GM12878 (cell line): ENCODE results near the gene ANGPTL2. TPM values are rescaled to one million over a fixed set of nuclear protein-coding genes. Genes with fewer than 3 reads are reported as not detected.

Source experiments
- ATAC-seq: fragments of 200-7000 bp; cut with Tn5 transposase; 3 replicates; pipeline ENCODE4 v1.9.1; 2020; ENCODE audit warnings: mild to moderate bottlenecking, moderate library complexity
- BruUV-seq: library from RNA; stranded (reverse); fragments of 400-500 nt; replicated peaks from 2 replicates; lab custom pipeline; 2021; lab: Mats Ljungman, UMichigan
- CTCF ChIA-PET: fragments of 300-600 bp; sonication (Branson Sonifier 250); formaldehyde crosslinking; extraction: SDS; loops from one replicate; lab custom pipeline; 2021; ENCODE audit warnings: inconsistent platforms; lab: Yijun Ruan, JAX
- POLR2A ChIA-PET: fragments of 350-600 bp; formaldehyde crosslinking; extraction: SDS; loops from one replicate; lab custom pipeline; 2021; ENCODE audit warnings: inconsistent platforms; lab: Charles Lee
- RAD21 ChIA-PET: fragments of 300-600 bp; sonication (Branson Sonifier 250); formaldehyde crosslinking; loops from one replicate; lab custom pipeline; 2023; ENCODE audit warnings: antibody characterized with exemption; ENCODE audit not compliant: unreplicated experiment; lab: Charles Lee
- SMC1A ChIA-PET: fragments of 300-600 bp; sonication (Branson Sonifier 250); formaldehyde crosslinking; loops from one replicate; lab custom pipeline; 2023; ENCODE audit not compliant: unreplicated experiment, uncharacterized antibody; lab: Charles Lee
- DNase-seq: peaks from one replicate; pipeline ENCODE4 v3.0.0-alpha.2; 2011; ENCODE audit warnings: low read depth, low spot score
- FAIRE-seq: peaks from 3 replicates; lab custom pipeline; 2011; peaks lifted over from hg19 to GRCh38; lab: Jason Lieb, UNC
- H2AFZ ChIP-seq: 2 replicates; pipeline ENCODE4 v1.6.0; 2011; ENCODE audit warnings: low read depth, low read length, control low read depth; ENCODE audit not compliant: control insufficient read depth
- H3K27ac ChIP-seq: 2 replicates; pipeline ENCODE4 v1.5.1; 2011; ENCODE audit warnings: control low read depth; ENCODE audit not compliant: control insufficient read depth, insufficient read depth
- H3K27me3 ChIP-seq, 2 experiments: replicated peaks in 1 of 2; 2 replicates each; pipeline versions ENCODE4 v1.6.0 to v1.6.1; 2011; ENCODE audit warnings: low read length in 1 of 2; ENCODE audit not compliant: control insufficient read depth in 2 of 2, insufficient read depth in 2 of 2
- H3K36me3 ChIP-seq, 2 experiments: 2 replicates each; pipeline ENCODE4 v1.5.1; 2011; ENCODE audit warnings: low read length in 1 of 2; ENCODE audit not compliant: control insufficient read depth in 2 of 2, insufficient read depth in 2 of 2
- H3K4me1 ChIP-seq: 2 replicates; pipeline ENCODE4 v1.6.1; 2011; ENCODE audit warnings: mild to moderate bottlenecking, low read length, moderate library complexity, mixed read lengths; ENCODE audit not compliant: control insufficient read depth, insufficient read depth
- H3K4me2 ChIP-seq: 2 replicates; pipeline ENCODE4 v1.6.0; 2011; ENCODE audit warnings: control low read depth; ENCODE audit not compliant: control insufficient read depth, insufficient read depth
- H3K4me3 ChIP-seq: fragments of 200-600 bp; sonication (generic); 2 replicates; pipeline ENCODE4 v1.5.1; 2016
- H3K79me2 ChIP-seq: 2 replicates; pipeline ENCODE4 v1.6.0; 2011; ENCODE audit warnings: low read length; ENCODE audit not compliant: control insufficient read depth, insufficient read depth
- H3K9ac ChIP-seq: 2 replicates; pipeline ENCODE4 v1.8.0; 2011; ENCODE audit warnings: low read length, control low read depth, mixed read lengths; ENCODE audit not compliant: control insufficient read depth, insufficient read depth
- H3K9me3 ChIP-seq: replicated peaks from 3 replicates; pipeline ENCODE4 v1.5.1; 2011; ENCODE audit warnings: mild to moderate bottlenecking, low read length; ENCODE audit not compliant: control insufficient read depth, insufficient read depth
- H4K20me1 ChIP-seq: 2 replicates; pipeline ENCODE4 v1.6.0; 2011; ENCODE audit not compliant: control insufficient read depth, insufficient read depth
- E2F8 ChIP-seq: fragments of 450-650 bp; IDR thresholded peaks from 2 replicates; pipeline ENCODE4 v1.6.1; 2018; ENCODE audit warnings: mild to moderate bottlenecking, low read depth, moderate library complexity; ENCODE audit not compliant: partially characterized antibody
- EED ChIP-seq: sonication (generic); IDR thresholded peaks from 2 replicates; pipeline ENCODE4 v1.6.1; 2016; ENCODE audit warnings: antibody characterized with exemption, low read depth
- ETV6 ChIP-seq, 2 experiments: fragments of 450-650 bp in 1 of 2; IDR thresholded peaks in 1 of 2; conservative IDR thresholded peaks in 1 of 2; 2 replicates each; pipeline ENCODE4 v1.6.1; 2014; ENCODE audit warnings: antibody characterized with exemption in 1 of 2, borderline replicate concordance in 1 of 2, low read depth in 1 of 2, mild to moderate bottlenecking in 1 of 2, moderate library complexity in 1 of 2
- JUND ChIP-seq: IDR thresholded peaks from 2 replicates; pipeline ENCODE4 v1.6.1; 2012; ENCODE audit warnings: low read depth, mild to moderate bottlenecking, low read length, improper control_type of control experiment, moderate library complexity
- NKRF ChIP-seq: fragments of 450-650 bp; conservative IDR thresholded peaks from 2 replicates; pipeline ENCODE4 v1.6.1; 2017; ENCODE audit warnings: mild to moderate bottlenecking, moderate library complexity
- RELB ChIP-seq: fragments of 450-650 bp; IDR thresholded peaks from 2 replicates; pipeline ENCODE4 v1.6.1; 2017; ENCODE audit warnings: low read depth, mild to moderate bottlenecking, moderate library complexity
- REST ChIP-seq: IDR thresholded peaks from 2 replicates; pipeline ENCODE4 v1.6.1; 2012; ENCODE audit warnings: mild to moderate bottlenecking, low read depth, low read length
- SP1 ChIP-seq: IDR thresholded peaks from one replicate; pipeline ENCODE4 v1.6.1; 2011; ENCODE audit warnings: low read depth, low read length
- SREBF1 ChIP-seq: IDR thresholded peaks from 2 replicates; pipeline ENCODE4 v1.6.1; 2012; ENCODE audit warnings: mild to moderate bottlenecking, low read length
- TARDBP ChIP-seq: IDR thresholded peaks from 2 replicates; pipeline ENCODE4 v1.6.1; 2016; ENCODE audit warnings: borderline replicate concordance
- WGBS: methylation state at CpG from one replicate; pipeline ENCODE4 v1.1.6; 2016; ENCODE audit warnings: low lambda C conversion rate; ENCODE audit not compliant: insufficient replicate concordance, insufficient coverage; ENCODE audit errors: missing lambda C conversion rate; 5-methylcytosine and 5-hydroxymethylcytosine counted together
- in situ Hi-C: fragments of 300-500 bp; cut with MboI; formaldehyde crosslinking; loops from 9 replicates; pipeline ENCODE4 v1.14.3; 2018; ENCODE audit warnings: mixed read lengths
- intact Hi-C: fragments of 100-400 bp; cut with micrococcal nuclease; formaldehyde crosslinking; loops from one replicate; pipeline ENCODE4 v1.14.2; 2022; ENCODE audit not compliant: unreplicated experiment
- polyA plus RNA-seq, 11 experiments: library from polyadenylated mRNA; depleted of rRNA in 4 of 11; unstranded in 6 of 11; stranded (reverse) in 5 of 11; fragments of >200 nt; fragmentation: Nextera tagmentation in 4 of 11; fragmentation: Illumina TruSeq in 1 of 11; extraction: Ambion mirVana in 4 of 11; extraction: Trizol in 1 of 11; gene quantifications; 1 replicate in 1 of 11; 2 replicates in 10 of 11; pipeline versions ENCODE4 v1.2.1 to v1.2.3, GENCODE V29; 2011 to 2016; ENCODE audit warnings: inconsistent platforms in 2 of 11, missing spikeins in 2 of 11, low read depth in 1 of 11
- total RNA-seq, 4 experiments: library from RNA; depleted of rRNA in 3 of 4; stranded (reverse); fragments of >200 nt in 3 of 4; fragmentation: Illumina TruSeq in 1 of 4; extraction: Trizol in 1 of 4; gene quantifications; 2 replicates each; pipeline versions ENCODE4 v1.2.1 to v1.2.3, GENCODE V29; 2013 to 2021

Gene ANGPTL2
- total and polyA plus RNA-seq, 10 of the 15 experiments (the other 5 are each of a cell fraction or from before 2014, with no cell fraction given) = 0.13 to 2.6 (median 0.82) TPM; not detected in 1

- ChIA-PET CTCF (interaction anchor here (2.5 kb wide), 1 partner anchor 171 kb away, joined by 11 read pairs; no protein-coding TSS in a partner anchor), RAD21 (interaction anchor here (1.2 to 1.8 kb wide), 2 partner anchors 17 to 68 kb away, joined by 3 to 5 read pairs; no protein-coding TSS in a partner anchor), POLR2A (interaction anchor here (0.7 to 2.3 kb wide), 2 partner anchors 8 to 10 kb away, joined by 3 to 5 read pairs; no protein-coding TSS in a partner anchor), SMC1A (interaction anchor here (0.6 to 3.0 kb wide), 4 partner anchors 18 to 150 kb away, joined by 3 to 10 read pairs (median 4); no protein-coding TSS in a partner anchor)
- no peak for FAIRE-seq
- WGBS = 61% methylated on average over 5 of the region's 5 CpGs
- no peak for DNase-seq
- Histone ChIP-seq H3K27ac (no peak overlapping the region), H2AFZ (no peak overlapping the region), H3K4me1 (no peaks in the 10 kb centered on the region), H4K20me1 (no peaks in the 10 kb centered on the region), H3K79me2 (no peaks in the 10 kb centered on the region), H3K36me3 (no peaks in the 10 kb centered on the region), H3K27me3 (no peaks in the 10 kb centered on the region), H3K4me2 (no peak overlapping the region), H3K4me3 (no peak overlapping the region), H3K9me3 (no peaks in the 10 kb centered on the region), H3K9ac (no peak overlapping the region)
- in situ Hi-C loops (no loop called here), intact Hi-C loops (no loop called here)
- BruUV-seq = no TSS peak
- no peak for ATAC-seq
- TF ChIP-seq RELB (no peak), JUND (no peak), NKRF (no peak), E2F8 (no peak), REST (no peak), TARDBP (no peak), EED (no peak), SREBF1 (no peak), SP1 (no peak), ETV6 (conservative IDR thresholded peaks at IDR 0.05 in 1 of 2, IDR thresholded peaks at IDR 0.05 in 1 of 2; ENCODE audit: borderline replicate concordance in 1 of 2, low read depth in 1 of 2) (no peak)
Observed at GRCh38 chr9:127136880-127137639, 14.6 kb upstream of the ANGPTL2 start.
